GM21717 (cell line): Measurements from ENCODE around the gene CD58.
A peak's percentile ranks its signal among the peaks of the same experiment; 100 is the strongest.

Source experiments
- ATAC-seq: cut with Tn5 transposase; IDR thresholded peaks from one replicate; pipeline ENCODE4 v1.9.1; 2021; ENCODE audit warnings: mild to moderate bottlenecking, moderate library complexity; ENCODE audit not compliant: unreplicated experiment

CD58 gene

DNA sequence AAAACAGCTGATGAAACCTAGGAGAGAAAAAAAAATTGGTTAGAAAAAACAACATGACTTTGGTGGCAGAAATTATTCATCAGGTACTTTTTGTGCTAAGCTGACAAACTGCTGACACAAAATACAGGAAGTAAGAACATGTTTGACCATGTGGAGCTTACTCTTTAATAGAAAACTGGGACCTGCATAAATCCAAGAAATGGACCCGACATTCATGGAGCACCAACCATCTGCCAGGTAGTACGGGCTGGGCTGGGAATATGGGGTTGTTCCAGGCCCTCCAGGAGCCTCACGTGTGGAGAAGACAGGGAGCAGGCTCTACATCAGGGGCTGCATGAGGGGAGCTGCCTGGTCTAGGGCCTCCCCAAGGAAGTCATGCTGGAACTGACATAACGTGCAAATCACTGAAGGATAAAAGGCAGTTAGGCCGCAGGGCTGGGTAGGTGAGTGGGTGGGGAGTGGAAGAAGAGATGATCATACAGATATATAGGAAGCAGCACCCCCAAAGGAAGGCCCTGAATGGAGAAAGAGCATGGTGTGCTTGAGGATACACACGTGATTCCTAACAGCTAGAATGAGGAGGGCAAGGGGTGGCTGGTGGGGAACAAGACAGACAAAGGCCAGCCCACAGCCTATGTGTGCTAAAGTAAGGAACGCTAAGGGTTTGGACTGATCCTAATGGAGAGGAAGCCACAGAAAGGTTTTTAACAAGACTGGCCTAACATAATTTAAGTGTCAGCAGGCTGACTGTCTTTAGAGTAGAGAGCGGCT is 26.1 kb downstream of the CD58 start:
- peak; percentile 30 for ATAC-seq

DNA sequence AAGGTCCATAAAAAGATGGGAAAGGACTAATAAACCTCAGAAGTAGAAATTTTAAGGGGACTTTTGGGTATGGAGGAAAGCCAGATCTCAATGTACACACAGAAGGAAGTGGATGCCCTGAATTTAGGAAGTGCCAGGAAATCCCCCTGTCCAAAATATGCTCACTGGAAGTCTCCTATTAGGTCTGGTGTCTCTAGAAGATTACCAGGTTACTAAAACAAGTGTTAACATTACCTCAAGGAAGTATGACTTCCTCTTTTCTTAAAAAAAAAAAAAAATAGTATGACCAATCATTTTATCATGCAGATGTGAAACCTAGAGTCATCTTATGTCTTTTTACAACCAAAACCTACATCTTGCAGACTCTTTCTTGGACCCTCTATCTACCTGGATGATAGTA is 30.7 kb downstream of the CD58 start:
- peak; percentile 38 for ATAC-seq

DNA sequence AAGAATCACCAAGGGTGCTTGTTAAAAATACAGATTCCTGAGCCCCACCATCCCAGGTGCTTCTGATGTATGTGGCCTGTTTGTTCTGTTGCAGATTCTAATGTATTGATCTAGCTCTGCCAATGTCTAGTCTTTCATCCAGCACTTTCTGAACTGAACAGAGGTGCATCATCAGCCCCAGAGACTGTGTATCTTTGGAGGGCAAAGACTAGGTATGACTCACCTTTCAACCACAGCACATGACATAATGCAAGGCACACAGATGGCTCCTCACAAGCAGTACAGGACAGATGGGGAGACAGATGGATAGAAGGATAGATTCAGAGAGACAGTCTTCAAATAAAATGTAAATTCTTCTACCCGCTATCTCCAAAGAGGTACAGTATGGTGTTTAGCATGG is 32.3 kb downstream of the CD58 start:
- peak; percentile 86 for ATAC-seq

- no peak for ATAC-seq
Measured at GRCh38 chr1:116537898-116538297, 32.9 kb downstream of the CD58 start.

- no peak for ATAC-seq
Measured at GRCh38 chr1:116537040-116537831, 33.6 kb downstream of the CD58 start.

DNA sequence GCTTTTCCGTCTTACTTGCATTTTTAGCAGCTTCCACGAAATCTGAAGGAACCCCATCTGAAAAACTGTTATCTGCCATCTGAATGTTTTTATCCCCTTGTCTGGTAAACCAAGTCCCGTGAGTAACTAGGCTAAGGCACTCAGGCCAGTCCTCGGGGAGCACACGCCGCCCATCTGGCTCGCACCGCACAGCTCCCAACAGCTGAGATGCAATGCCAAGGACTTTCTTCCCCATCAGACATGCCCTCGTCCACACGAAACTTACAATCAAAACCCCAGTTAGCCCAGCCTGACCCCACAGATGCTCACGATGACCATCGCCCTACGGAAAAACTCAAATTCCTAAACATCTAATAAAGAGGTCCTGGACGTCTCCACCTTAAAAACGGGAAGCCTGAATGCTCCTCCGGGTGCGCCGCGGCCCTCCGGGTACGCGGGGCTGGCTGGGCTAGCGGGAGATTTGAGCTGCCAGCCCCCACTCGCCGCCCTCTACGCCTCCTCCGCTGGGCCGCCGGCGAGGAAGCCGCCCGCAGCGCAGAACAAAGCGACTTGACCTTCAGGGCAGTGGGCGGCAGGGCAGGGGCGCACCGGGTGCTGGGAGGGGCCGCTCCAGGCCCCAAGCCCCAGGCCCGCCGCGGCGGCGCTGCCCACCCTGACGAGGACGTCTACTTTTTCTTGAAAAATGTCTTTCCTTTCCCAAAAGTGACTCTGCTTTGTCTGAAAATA is 36.6 kb downstream of the CD58 start:
- no peak for ATAC-seq

- ATAC-seq: no peak
Measured at GRCh38 chr1:116533429-116533820, 37.4 kb downstream of the CD58 start.

DNA sequence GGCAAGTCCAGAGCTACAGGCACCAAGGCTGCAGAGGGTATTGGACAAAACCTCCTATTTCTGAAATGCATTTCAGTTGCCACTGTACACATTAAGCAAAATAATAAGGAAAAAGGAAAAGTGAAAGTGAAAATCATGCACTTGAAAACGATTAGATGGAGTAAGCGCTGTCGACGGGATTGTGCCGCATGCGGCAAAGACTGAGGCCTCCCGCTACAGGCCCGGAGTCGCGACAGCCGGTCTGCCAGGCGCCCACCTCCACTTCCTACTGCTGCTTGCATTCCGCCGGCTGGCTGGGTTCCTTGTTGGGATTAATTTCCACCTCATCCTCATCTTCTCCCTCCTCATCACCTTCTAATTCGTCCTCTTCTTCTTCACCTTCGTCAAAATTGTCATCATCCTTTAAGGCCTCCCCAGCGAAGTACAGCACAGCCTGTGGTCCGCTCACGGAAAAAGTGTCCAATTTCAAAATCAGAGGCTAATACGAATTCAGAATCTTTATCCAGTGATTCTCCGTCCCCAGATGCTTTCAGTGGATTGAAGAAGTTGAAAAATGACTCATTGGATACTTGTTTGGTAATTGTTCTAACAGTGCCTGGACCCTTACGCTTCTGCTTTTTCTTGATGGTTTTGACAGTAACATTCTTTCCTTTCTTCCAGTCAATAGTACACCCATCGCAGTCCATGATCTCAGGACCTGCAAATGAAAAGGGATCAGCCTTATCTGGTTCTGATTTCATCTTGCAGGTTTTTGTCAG is 38.0 kb downstream of the CD58 start:
- no peak for ATAC-seq

GRCh38 chr1:116531917-116532316 is 38.9 kb downstream of the CD58 start:
- ATAC-seq: no peak

GRCh38 chr1:116529681-116530080 is 41.1 kb downstream of the CD58 start:
- ATAC-seq: no peak

GRCh38 chr1:116529199-116529631 is 41.6 kb downstream of the CD58 start:
- ATAC-seq: no peak

- no peak for ATAC-seq
Measured at GRCh38 chr1:116528329-116529083, 42.3 kb downstream of the CD58 start.

DNA sequence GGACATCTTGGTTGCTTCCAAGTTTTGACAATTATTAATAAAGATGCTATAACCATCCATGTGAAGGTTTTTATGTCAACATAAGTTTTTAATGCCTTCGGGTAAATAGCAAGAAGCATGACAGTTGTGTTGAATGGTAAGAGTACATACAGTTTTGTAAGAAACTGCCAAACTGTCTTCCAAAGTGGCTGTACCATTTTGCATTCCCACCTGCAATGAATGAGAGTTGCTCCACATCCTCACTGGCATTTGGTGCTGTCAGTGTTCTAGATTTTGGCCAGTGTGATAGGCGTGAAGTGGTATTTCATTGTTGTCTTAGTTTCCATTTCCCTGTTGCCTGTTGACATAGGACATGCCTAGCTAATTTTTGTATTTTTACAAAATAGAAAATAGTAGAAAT is 45.4 kb downstream of the CD58 start:
- no peak for ATAC-seq

- no peak for ATAC-seq
Measured at GRCh38 chr1:116521186-116521585, 49.6 kb downstream of the CD58 start.

DNA sequence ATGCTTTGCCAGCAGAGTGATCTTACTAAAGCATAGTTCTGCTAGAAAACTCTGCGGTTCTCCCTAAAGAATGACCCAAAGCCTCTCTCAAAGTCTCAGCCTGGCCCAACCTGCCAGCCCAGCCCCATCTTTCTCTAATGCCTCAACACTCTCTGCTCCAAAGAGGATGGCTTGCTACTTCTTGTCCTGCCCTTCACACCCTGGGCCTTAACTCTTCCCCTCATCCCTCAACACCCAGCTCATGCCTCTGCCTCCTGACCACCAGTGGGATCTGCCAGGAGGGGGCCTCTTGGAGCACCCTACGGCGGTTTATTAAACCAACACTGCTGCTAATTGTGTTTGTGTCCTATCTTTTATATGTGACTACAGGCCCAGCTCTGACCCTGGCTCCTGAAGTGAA is 52.4 kb downstream of the CD58 start:
- no peak for ATAC-seq

DNA sequence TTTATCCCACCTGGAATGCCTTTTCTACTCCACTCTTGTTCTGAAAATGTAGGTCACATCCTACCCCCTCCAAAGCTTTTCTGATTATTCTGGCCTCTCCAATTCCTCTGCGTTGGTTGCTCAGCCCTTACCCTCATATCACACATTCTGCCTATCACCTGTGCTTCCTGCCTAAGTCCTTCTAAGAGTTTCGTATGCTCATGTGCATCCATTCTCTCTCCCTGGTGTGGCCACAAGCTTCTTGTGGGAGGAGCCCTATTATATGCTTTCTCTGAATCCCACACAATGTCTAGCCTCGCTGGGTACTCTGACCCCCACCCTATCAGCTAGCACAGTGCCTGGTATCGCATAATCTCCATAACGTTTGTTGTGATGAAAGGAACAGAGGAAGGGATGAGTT is 54.2 kb downstream of the CD58 start:
- ATAC-seq: no peak

DNA sequence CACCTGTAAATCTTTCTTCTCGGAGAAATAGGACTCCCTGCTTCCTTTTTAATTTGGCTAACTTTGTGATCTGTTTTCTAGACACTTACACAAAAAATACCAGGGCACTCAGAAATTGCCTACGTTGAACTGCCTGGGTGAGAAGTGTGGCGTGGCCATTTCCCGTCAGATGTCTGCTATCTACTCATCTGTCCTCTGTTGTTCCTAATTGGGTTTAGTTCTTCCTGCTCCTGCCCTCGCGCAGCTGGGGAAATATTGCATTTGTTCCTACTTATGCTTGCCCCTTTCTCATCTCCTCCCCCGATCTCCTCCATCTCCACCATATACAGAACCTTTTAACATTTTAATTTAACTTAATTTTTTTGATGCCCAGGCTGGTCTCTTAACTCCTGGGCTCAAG is 55.1 kb downstream of the CD58 start:
- ATAC-seq: no peak

GRCh38 chr1:116514708-116515525 is 55.9 kb downstream of the CD58 start:
- ATAC-seq: peak; percentile 63

GRCh38 chr1:116513956-116514355 is 56.9 kb downstream of the CD58 start:
- no peak for ATAC-seq
